ENCODE measurements around the gene GCC1.
A peak's percentile ranks its signal among the peaks of the same experiment; 100 is the strongest.
"Not testable (repeated sequence)": the region's sequence is repeated elsewhere in the genome, so short reads cannot be mapped to it uniquely, and the experiment has no call there.

Gene GCC1

GRCh38 chr7:127588697-127589482, 3.5 kb upstream of the GCC1 start:
- peak; percentile 27 to 31 for DNase-seq

GRCh38 chr7:127588019-127588696, 2.8 kb upstream of the GCC1 start, which contains the start of gene ARF5:
TSS of gene ARF5 (plus strand) at chr7:127588411. CDS start at chr7:127588499, 88 bp downstream.
- peak; percentile 90 to 91 for DNase-seq

- no peak for DNase-seq
Measured at GRCh38 chr7:127587663-127588018, 2.2 kb upstream of the GCC1 start.

GRCh38 chr7:127586346-127586745, 950 bp upstream of the GCC1 start:
- DNase-seq, result no peak

- DNase-seq, result no peak
Measured at GRCh38 chr7:127584648-127585043, 750 bp downstream of the GCC1 start.

GRCh38 chr7:127582361-127582760, 3.0 kb downstream of the GCC1 start:
- no peak for DNase-seq

GRCh38 chr7:127581716-127582115, 3.7 kb downstream of the GCC1 start:
- DNase-seq, result no peak

- no peak for DNase-seq
Measured at GRCh38 chr7:127580612-127581011, 4.8 kb downstream of the GCC1 start.

GRCh38 chr7:127578711-127579275, 6.6 kb downstream of the GCC1 start:
- DNase-seq, result no peak

- DNase-seq, result no peak
Measured at GRCh38 chr7:127578036-127578684, 7.2 kb downstream of the GCC1 start.

- no peak for DNase-seq
Measured at GRCh38 chr7:127571741-127572505, 13.5 kb downstream of the GCC1 start.

- not testable (repeated sequence) for DNase-seq
Measured at GRCh38 chr7:127568034-127568433, 17.4 kb downstream of the GCC1 start.

GRCh38 chr7:127566242-127566641, 19.2 kb downstream of the GCC1 start:
- DNase-seq, result no peak

GRCh38 chr7:127557803-127558202, 27.6 kb downstream of the GCC1 start:
- DNase-seq, result no peak

- DNase-seq, result no peak
Measured at GRCh38 chr7:127556404-127556803, 29.0 kb downstream of the GCC1 start.

GRCh38 chr7:127551941-127552340, 33.5 kb downstream of the GCC1 start:
- DNase-seq, result no peak

GRCh38 chr7:127550247-127550646, 35.1 kb downstream of the GCC1 start:
- DNase-seq, result no peak

GRCh38 chr7:127546313-127546712, 39.1 kb downstream of the GCC1 start:
- no peak for DNase-seq

- no peak for DNase-seq
Measured at GRCh38 chr7:127541548-127541947, 43.8 kb downstream of the GCC1 start.

- DNase-seq, result not testable (repeated sequence)
Measured at GRCh38 chr7:127540461-127540860, 44.9 kb downstream of the GCC1 start.

GRCh38 chr7:127539116-127539515, 46.3 kb downstream of the GCC1 start:
- no peak for DNase-seq

- no peak for DNase-seq
Measured at GRCh38 chr7:127536741-127537140, 48.7 kb downstream of the GCC1 start.

GRCh38 chr7:127536394-127536691, 49.1 kb downstream of the GCC1 start:
- DNase-seq, result no peak
